Trophoblast cell (in vitro differentiated cells and primary cell): ENCODE measurements around the gene CD300C.
A peak's percentile ranks its signal among the peaks of the same experiment; 100 is the strongest.

Experiments
- DNase-seq, 2 donors: peaks; one replicate each; pipeline ENCODE4 v3.0.0-alpha.2; 2016
- H2AFZ ChIP-seq: 2 replicates; pipeline ENCODE4 v1.6.1; 2013; ENCODE audit warnings: low read length, moderate library complexity, mild to moderate bottlenecking; ENCODE audit not compliant: insufficient read depth, poor library complexity
- H2AK5ac ChIP-seq: 2 replicates; pipeline ENCODE4 v1.6.1; 2013; ENCODE audit warnings: mild to moderate bottlenecking, low read length
- H2BK120ac ChIP-seq: 2 replicates; pipeline ENCODE4 v1.6.1; 2013; ENCODE audit warnings: low read length, mild to moderate bottlenecking, moderate library complexity; ENCODE audit not compliant: insufficient read depth, poor library complexity
- H2BK12ac ChIP-seq: 2 replicates; pipeline ENCODE4 v1.6.1; 2013; ENCODE audit warnings: mild to moderate bottlenecking, low read length, moderate library complexity
- H2BK5ac ChIP-seq: 2 replicates; pipeline ENCODE4 v1.6.1; 2013; ENCODE audit warnings: low read length, low read depth, moderate library complexity, mild to moderate bottlenecking; ENCODE audit not compliant: poor library complexity
- H3K14ac ChIP-seq: 2 replicates; pipeline ENCODE4 v1.6.1; 2013; ENCODE audit warnings: mild to moderate bottlenecking, low read length
- H3K18ac ChIP-seq: 2 replicates; pipeline ENCODE4 v1.6.1; 2013; ENCODE audit warnings: mild to moderate bottlenecking, low read length
- H3K23ac ChIP-seq: 2 replicates; pipeline ENCODE4 v1.6.1; 2013; ENCODE audit warnings: low read length
- H3K27ac ChIP-seq: 2 replicates; pipeline ENCODE4 v1.5.1; 2013; ENCODE audit warnings: low read depth, mild to moderate bottlenecking, inconsistent platforms, low read length, moderate library complexity
- H3K27me3 ChIP-seq: 2 replicates; pipeline ENCODE4 v1.6.1; 2013; ENCODE audit warnings: inconsistent platforms, mild to moderate bottlenecking, low read length, moderate library complexity; ENCODE audit not compliant: insufficient read depth
- H3K36me3 ChIP-seq, 2 experiments: 1 replicate in 1 of 2; 2 replicates in 1 of 2; pipeline ENCODE4 v1.6.1; 2013; ENCODE audit warnings: low read length in 2 of 2, mild to moderate bottlenecking in 2 of 2, moderate library complexity in 1 of 2; ENCODE audit not compliant: insufficient read depth in 2 of 2, control insufficient read depth in 1 of 2
- H3K4ac ChIP-seq: 2 replicates; pipeline ENCODE4 v1.6.1; 2013; ENCODE audit warnings: low read depth, mild to moderate bottlenecking, low read length, moderate library complexity
- H3K4me1 ChIP-seq, 2 experiments: 1 replicate in 1 of 2; 2 replicates in 1 of 2; pipeline ENCODE4 v1.6.1; 2013; ENCODE audit warnings: low read length in 2 of 2, mild to moderate bottlenecking in 2 of 2, moderate library complexity in 1 of 2; ENCODE audit not compliant: insufficient read depth in 2 of 2, control insufficient read depth in 1 of 2
- H3K4me2 ChIP-seq: 2 replicates; pipeline ENCODE4 v1.6.1; 2013; ENCODE audit warnings: inconsistent platforms, mild to moderate bottlenecking, low read length, moderate library complexity
- H3K4me3 ChIP-seq: 2 replicates; pipeline ENCODE4 v1.5.1; 2013; ENCODE audit warnings: mild to moderate bottlenecking, low read depth, low read length, inconsistent platforms
- H3K79me1 ChIP-seq: one replicate; pipeline ENCODE4 v1.6.1; 2013; ENCODE audit warnings: low read length
- H3K79me2 ChIP-seq: 2 replicates; pipeline ENCODE4 v1.6.1; 2013; ENCODE audit warnings: low read length, mild to moderate bottlenecking; ENCODE audit not compliant: control insufficient read depth, insufficient read depth, poor library complexity
- H3K9ac ChIP-seq: 2 replicates; pipeline ENCODE4 v1.6.1; 2013; ENCODE audit warnings: mild to moderate bottlenecking, low read length
- H3K9me3 ChIP-seq: 2 replicates; pipeline ENCODE4 v1.6.1; 2013; ENCODE audit warnings: low read depth, mild to moderate bottlenecking, control low read depth, inconsistent platforms, low read length; ENCODE audit not compliant: insufficient read depth
- H4K12ac ChIP-seq: 2 replicates; pipeline ENCODE4 v1.6.1; 2013; ENCODE audit warnings: low read depth, mild to moderate bottlenecking, low read length, moderate library complexity
- H4K8ac ChIP-seq: 2 replicates; pipeline ENCODE4 v1.6.1; 2013; ENCODE audit warnings: low read depth, mild to moderate bottlenecking, low read length, moderate library complexity
- H4K91ac ChIP-seq: one replicate; pipeline ENCODE4 v1.6.1; 2013; ENCODE audit warnings: low read depth, mild to moderate bottlenecking, low read length, moderate library complexity
- WGBS: extraction: QIAGEN DNeasy Blood & Tissue Kit; methylation state at CpG from one replicate; pipeline ENCODE4 v1.1.7; 2013; ENCODE audit warnings: missing lambda C conversion rate; ENCODE audit not compliant: insufficient read length, insufficient coverage; ENCODE audit errors: extremely low coverage; 5-methylcytosine and 5-hydroxymethylcytosine counted together

Gene CD300C

GRCh38 chr17:74530831-74531150 is 15.1 kb downstream of the CD300C start:
- Histone ChIP-seq H3K27me3 (no peaks in the 10 kb centered on the region), H3K4me2 (no peak overlapping the region), H3K79me1 (no peaks in the 10 kb centered on the region), H2BK5ac (no peak overlapping the region), H3K23ac (no peak overlapping the region), H4K91ac (no peak overlapping the region), H3K4me3 (no peak overlapping the region), H2AFZ (no peak overlapping the region), H4K12ac (no peak overlapping the region), H4K8ac (no peak overlapping the region), H3K36me3 (no peaks in the 10 kb centered on the region), H3K4ac (no peak overlapping the region), H2BK12ac (no peak overlapping the region), H2AK5ac (no peak overlapping the region), H2BK120ac (no peak overlapping the region), H3K27ac (no peak overlapping the region), H3K4me1 (no peaks in the 10 kb centered on the region), H3K9ac (no peak overlapping the region), H3K9me3 (peaks cover 2% of the 10 kb centered on the region), H3K18ac (no peak overlapping the region), H3K14ac (no peak overlapping the region), H3K79me2 (no peaks in the 10 kb centered on the region)
- WGBS = no CpG with 5 or more reads among the region's 5 CpGs
- no peak for DNase-seq

DNA sequence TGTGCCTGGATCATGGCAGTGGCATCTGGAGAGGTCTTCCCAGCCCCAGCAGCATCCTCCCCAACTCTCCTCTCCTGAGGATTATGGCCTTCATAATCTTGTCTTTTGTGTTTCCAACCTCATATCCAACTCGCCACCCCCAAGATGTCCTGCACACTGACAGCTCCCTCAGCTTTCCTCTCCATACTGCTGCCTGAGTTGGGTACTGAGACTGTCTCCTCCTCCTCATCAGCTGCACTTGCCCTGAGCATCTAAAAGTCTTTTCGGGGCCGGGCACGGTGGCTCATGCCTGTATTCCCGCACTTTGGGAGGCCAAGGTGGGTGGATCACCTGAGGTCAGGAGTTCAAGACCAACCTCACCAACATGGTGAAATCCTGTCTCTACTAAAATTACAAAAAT is 16.7 kb downstream of the CD300C start:
- no peak overlapping the region for H4K12ac ChIP-seq
- H2BK12ac ChIP-seq = no peak overlapping the region
- WGBS = no CpG with 5 or more reads among the region's 5 CpGs

DNA sequence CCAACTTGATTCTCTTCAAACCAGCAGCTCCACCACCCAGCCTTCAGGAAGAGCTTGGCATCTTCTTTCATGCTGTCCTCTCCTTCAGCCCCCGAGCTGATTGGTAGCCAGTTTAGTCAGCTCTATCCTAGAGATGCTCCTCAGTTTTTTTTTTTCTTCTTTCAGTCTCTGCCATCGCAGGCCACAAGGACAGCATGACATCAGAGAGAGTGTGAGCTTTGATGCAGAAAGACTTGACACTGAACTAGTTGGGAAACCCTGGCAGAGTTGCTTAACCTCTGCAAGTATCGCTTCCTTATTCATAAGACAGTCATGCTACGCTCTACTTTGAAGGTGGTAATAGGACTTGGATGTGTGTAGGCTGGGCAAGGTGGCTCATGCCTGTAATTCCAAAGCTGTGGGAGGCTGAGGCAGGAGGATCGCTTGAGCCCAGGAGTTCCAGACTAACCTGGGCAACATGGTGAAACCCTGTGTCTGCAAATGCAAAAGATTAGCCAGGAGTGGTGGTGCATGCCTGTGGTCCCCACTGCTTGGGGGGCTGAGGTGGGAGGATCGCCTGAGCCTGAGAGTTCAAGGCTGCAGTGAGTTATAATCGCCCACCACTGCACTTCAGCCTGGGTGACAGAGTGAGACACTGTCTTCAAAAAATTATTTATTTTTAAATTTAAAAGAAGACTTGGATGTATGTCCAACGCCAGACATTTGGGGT is 17.3 kb downstream of the CD300C start:
- no CpG with 5 or more reads among the region's 8 CpGs for WGBS
- no peaks in the 10 kb centered on the region for H3K79me2 ChIP-seq
- no peak overlapping the region for H4K8ac ChIP-seq
- no peaks in the 10 kb centered on the region for H3K27me3 ChIP-seq
- peaks cover 6% of the 10 kb centered on the region for H3K9me3 ChIP-seq
- no peak overlapping the region for H3K27ac ChIP-seq
- no peak overlapping the region for H3K18ac ChIP-seq
- no peak overlapping the region for H2BK120ac ChIP-seq
- no peak overlapping the region for H3K9ac ChIP-seq
- H3K4me3 ChIP-seq = no peak overlapping the region
- no peaks in the 10 kb centered on the region for H3K4me1 ChIP-seq
- H3K4ac ChIP-seq = no peak overlapping the region
- H3K79me1 ChIP-seq = no peaks in the 10 kb centered on the region
- H4K12ac ChIP-seq = no peak overlapping the region
- no peak overlapping the region for H3K23ac ChIP-seq
- no peaks in the 10 kb centered on the region for H3K36me3 ChIP-seq
- peak; percentile 39 to 48 for DNase-seq
- no peak overlapping the region for H2AFZ ChIP-seq
- no peak overlapping the region for H3K14ac ChIP-seq
- H4K91ac ChIP-seq = no peak overlapping the region
- no peak overlapping the region for H3K4me2 ChIP-seq
- H2AK5ac ChIP-seq = no peak overlapping the region
- no peak overlapping the region for H2BK5ac ChIP-seq
- H2BK12ac ChIP-seq = no peak overlapping the region

More for the DNA sequence above, 16.7 kb downstream of the CD300C start:
- Histone ChIP-seq H3K23ac (no peak overlapping the region), H3K36me3 (no peaks in the 10 kb centered on the region), H3K27ac (no peak overlapping the region), H2BK120ac (no peak overlapping the region), H3K14ac (no peak overlapping the region), H2BK5ac (no peak overlapping the region), H4K91ac (no peak overlapping the region), H2AFZ (no peak overlapping the region), H3K18ac (no peak overlapping the region), H3K4me3 (no peak overlapping the region), H3K9ac (no peak overlapping the region), H3K4me1 (no peaks in the 10 kb centered on the region), H3K4ac (no peak overlapping the region), H3K79me1 (no peaks in the 10 kb centered on the region), H3K79me2 (no peaks in the 10 kb centered on the region), H4K8ac (no peak overlapping the region), H2AK5ac (no peak overlapping the region), H3K9me3 (peaks cover 6% of the 10 kb centered on the region), H3K27me3 (no peaks in the 10 kb centered on the region), H3K4me2 (no peak overlapping the region)
- DNase-seq = no peak

DNA sequence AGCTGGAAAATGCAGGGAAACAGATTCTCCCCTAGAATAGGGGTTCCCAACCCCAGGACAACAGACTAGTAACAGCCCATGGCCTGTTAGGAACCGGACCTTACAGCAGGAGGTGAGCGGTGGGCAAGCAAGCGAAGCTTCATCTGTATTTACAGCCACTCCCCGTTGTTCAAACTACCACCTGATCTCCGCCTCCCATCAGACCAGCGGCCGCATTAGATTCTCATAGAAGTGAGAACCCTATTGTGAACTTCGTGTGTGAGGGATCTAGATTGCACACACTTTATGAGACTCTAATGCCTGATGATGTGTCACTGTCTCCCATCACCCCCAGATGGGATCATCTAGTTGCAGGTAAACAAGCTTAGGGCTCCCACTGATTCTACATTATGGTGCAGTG is 18.2 kb downstream of the CD300C start:
- Histone ChIP-seq H3K9ac (no peak overlapping the region), H2AK5ac (no peak overlapping the region), H2BK12ac (no peak overlapping the region), H3K14ac (no peak overlapping the region), H3K9me3 (peaks cover 14% of the 10 kb centered on the region), H3K79me2 (no peaks in the 10 kb centered on the region), H3K18ac (no peak overlapping the region), H3K4ac (no peak overlapping the region), H3K4me3 (no peak overlapping the region), H2BK120ac (no peak overlapping the region), H4K8ac (no peak overlapping the region), H4K91ac (no peak overlapping the region), H2BK5ac (no peak overlapping the region), H2AFZ (no peak overlapping the region), H3K23ac (no peak overlapping the region), H3K79me1 (no peaks in the 10 kb centered on the region), H3K4me2 (no peak overlapping the region), H3K27me3 (no peaks in the 10 kb centered on the region), H3K27ac (no peak overlapping the region), H3K36me3 (no peaks in the 10 kb centered on the region), H3K4me1 (no peaks in the 10 kb centered on the region), H4K12ac (no peak overlapping the region)
- no CpG with 5 or more reads among the region's 8 CpGs for WGBS
- DNase-seq = no peak
